GM18505 (cell line): ENCODE data around the gene BNIP5.

Source experiments
- ATAC-seq: cut with Tn5 transposase; IDR thresholded peaks from one replicate; pipeline ENCODE4 v1.9.1; 2021; ENCODE audit not compliant: unreplicated experiment
- POLR2A ChIP-seq: IDR thresholded peaks from 4 replicates; pipeline ENCODE4 v1.6.1; 2011; ENCODE audit warnings: borderline replicate concordance; ENCODE audit not compliant: insufficient read depth, insufficient read length; ENCODE audit errors: extremely low read depth

The BNIP5 gene, protein sequence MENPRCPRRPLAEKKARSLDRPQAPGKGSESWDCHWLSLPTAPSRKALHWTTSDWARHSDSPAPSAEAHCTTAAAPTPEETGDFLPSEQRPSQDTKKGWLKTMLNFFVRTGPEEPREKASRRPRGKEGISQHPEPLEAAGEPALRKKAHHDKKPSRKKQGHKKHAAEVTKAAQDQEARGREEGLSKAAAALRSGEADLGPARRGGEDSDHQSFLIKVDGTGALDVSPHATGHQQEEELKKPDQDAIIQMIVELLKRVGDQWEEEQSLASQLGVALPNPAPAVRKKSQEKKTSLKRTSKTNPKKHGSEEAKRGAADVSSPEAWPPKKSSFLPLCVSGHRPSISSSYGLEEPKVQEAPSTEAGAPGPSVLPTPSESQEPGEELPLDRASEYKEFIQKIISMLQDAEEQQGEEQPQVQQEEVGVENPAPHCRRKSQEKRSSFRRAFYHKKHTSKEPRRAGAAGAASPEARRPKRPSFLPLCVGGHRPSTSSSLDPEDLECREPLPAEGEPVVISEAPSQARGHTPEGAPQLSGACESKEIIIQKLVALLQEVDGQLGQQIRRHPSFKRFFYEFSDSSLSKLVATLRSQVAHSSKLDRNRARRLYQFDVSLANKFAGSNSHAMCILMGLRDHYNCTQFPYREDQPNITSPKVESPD

DNA sequence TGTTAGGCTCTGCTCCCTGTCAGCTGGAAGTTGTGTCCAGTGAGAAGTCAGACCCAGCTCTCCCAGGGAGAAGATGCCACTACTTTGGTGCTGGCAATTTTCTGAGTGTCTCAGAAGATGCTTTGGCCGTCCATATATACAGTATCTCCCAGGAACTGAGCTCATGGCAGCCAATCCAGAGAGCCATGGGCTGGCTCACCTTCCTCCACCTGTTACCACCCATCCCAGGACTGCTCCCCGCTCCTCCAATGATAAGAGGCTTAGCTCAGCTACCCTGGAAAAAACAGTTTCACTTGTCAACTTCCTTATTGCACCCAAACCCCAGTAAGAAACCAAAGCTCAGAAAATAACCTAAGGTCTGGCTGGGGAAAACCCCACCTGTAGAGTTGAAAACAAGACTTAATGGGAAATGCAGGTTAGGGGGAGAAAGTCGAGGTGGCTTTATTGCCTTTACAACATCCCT lies at the start of gene BNIP5:
Gene BNIP5, minus strand, starts transcription at position 110 of the 463 bp plus-strand sequence. CDS start 6,198 bp downstream, outside the sequence.
- no peak for TF ChIP-seq POLR2A

DNA sequence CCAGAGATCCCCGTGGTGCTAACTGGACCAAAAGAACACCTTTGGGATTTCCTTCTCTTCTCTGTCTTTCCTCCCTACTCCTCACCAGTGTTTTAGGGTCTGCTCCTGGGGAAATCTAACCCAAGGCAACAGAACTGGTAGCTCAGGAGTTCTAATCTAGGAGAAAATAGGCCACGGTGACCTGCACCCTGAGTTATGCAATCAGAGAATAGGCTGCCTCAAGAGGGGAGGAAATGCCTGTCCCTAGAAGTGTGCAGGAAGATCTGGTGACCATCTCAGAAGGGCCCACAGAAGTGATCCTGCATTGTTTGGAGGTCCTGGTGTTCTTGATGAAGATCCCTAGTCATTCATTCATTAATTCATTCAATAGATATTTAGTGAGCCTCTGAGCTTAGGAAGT lies 47.4 kb upstream of the BNIP5 start:
- TF ChIP-seq POLR2A: no peak
- ATAC-seq: no peak

More for the DNA sequence above, at the start of gene BNIP5:
- no peak for ATAC-seq

- TF ChIP-seq POLR2A: no peak
- ATAC-seq: no peak
Observed at GRCh38 chr6:36383606-36384005, 46.9 kb upstream of the BNIP5 start.

DNA sequence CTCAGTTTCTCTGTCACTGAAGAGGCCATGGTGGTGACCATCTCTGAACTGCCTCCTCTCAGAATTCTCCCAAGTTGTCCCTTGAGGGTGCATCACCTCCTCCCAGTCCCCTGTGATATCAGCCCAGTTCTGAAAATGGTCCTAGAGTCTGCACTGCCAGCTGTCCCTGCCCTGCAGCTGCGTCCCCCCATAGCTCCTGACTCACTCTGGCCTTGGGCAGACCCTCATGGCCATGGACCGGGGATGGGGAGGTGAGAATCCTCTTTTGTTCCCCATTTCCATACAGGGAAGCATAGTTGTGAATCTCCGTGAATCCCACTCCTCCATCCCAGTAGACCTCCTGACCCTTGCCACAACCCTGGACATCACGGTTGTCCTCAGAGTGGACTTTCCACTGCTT lies 46.3 kb upstream of the BNIP5 start:
- no peak for ATAC-seq
- TF ChIP-seq POLR2A: no peak

DNA sequence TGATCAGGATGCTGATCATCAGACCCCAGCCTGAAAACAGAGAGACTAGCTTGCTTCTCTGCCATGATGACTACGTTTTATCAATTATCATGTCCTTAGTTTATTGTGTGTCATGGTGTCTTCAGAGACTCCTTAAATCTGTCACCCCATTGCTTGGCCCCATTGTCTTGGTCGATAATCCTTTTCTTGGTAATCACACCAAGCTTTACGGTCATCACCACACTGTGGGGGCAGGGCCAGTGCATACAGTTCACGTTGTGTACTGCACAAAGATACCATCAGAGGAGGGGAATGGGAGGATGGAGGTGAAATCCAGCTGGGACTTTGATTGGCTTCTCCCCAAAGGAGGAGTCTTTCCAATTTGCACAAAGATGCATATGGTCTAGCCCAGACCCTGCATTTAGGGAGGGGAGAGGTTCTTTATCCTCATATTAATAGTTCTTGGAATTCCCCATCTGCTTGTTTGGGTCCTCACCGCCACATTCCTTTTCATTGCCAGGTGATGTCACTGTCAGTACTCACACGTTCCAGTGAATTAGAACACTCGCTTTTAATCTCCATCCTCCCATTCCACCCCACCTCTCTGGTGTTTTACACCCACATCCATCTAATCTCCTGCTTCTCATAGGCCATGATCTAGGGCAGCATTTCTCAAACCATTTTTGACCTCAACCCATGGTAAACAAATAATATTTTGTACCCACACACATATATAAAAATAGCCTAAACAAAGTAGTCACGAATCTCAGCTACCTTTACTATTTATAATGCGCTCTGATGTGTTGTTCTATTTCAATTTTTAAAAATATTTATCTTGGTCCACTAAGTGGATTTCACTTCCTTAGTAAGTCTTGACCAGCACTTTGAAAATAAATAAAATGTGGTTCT lies 45.1 kb upstream of the BNIP5 start:
- ATAC-seq: no peak
- TF ChIP-seq POLR2A: no peak

- no peak for ATAC-seq
- TF ChIP-seq POLR2A: no peak
Observed at GRCh38 chr6:36380166-36380565, 43.5 kb upstream of the BNIP5 start.

DNA sequence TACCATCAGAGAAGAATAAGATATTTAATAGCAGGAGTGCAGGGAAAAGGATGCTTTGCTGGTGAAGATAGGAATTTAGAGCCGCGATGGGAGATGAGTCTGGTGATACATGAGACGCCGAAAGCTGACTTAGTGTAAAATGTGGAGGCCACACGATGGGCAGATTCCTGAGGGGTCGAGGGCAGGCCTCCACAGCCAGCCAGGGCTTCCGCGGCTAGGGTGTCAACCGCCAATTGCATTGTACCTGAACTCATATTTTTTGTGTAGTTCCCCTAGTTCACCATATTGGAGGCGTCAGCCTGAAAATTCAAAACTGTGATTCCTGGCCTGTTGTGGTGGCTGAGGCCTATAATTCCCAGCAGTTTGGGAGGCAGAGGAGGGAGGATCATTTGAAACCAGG lies 42.2 kb upstream of the BNIP5 start:
- TF ChIP-seq POLR2A: no peak

DNA sequence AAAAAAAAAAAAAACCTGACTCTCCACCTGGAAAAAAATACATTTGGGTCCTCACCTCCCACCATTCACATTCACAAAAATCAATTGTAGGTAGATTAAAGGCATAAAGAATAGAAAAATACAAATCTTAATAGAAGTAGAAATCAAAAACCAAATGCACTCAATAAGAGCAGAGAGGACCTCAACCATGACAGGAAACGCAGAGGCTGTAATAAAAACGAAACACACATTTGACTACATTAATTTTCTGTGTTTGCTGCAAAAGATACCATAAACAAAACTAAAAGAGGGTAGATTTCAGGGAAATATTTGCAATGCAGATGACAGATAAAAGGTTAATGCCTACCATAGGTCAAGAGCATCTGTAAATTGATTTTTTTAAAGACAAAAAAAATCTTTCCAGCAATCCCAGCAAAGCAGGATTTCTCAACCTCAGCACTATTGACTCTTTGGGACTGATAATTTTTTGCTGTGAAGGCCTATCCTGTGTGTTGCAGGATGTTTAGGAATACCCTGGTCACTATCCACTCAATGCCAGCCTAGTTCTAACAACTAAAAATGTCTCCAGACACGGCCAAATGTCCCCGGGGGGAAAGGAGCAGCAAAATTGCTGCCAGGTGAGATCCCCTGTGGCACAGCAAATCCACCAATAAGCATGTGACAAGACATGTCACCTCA lies 41.7 kb upstream of the BNIP5 start:
- no peak for ATAC-seq
- no peak for TF ChIP-seq POLR2A

More for the DNA sequence above, 42.2 kb upstream of the BNIP5 start:
- ATAC-seq: no peak

DNA sequence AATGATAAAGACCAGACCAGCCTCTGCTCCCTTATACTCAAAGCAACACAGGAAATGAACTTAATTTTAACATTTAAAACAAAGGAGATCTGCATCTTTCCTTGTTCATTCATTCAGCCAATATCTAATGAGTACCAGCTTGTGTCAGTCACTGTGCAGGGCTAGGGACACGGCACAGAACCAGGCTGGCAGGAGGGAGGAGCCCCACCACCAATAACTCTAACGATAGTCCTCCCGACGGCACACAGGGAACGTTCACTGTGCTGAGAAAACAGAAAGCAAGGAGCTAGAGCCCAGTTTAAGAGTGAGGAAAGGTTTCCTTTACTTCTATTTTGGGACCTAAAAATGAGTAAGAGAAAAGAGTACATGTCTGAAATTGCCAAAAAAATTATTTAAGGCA lies 40.9 kb upstream of the BNIP5 start:
- TF ChIP-seq POLR2A: no peak
- ATAC-seq: no peak

DNA sequence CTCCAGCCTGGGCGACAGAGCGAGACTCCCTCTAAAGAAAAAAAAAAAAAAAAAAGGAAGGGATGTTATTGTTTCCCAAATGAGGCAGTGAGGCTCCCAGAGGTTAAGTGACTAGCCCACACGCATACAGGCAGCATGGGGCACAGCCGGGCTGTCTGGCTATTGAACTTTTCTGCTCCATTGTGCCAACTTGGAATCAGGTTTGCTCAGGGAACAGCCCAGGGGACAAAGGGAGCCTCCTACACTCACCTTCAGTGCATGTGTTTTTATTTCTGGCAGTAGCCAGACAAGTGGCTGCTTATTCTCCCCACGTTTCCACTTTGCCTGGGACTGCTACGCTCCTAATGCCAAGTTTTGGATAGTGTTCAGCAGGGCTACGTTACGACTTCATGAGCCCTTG lies 40.1 kb upstream of the BNIP5 start:
- TF ChIP-seq POLR2A: no peak
- ATAC-seq: no peak

- ATAC-seq: no peak
- TF ChIP-seq POLR2A: no peak
Observed at GRCh38 chr6:36376183-36376582, 39.5 kb upstream of the BNIP5 start.

DNA sequence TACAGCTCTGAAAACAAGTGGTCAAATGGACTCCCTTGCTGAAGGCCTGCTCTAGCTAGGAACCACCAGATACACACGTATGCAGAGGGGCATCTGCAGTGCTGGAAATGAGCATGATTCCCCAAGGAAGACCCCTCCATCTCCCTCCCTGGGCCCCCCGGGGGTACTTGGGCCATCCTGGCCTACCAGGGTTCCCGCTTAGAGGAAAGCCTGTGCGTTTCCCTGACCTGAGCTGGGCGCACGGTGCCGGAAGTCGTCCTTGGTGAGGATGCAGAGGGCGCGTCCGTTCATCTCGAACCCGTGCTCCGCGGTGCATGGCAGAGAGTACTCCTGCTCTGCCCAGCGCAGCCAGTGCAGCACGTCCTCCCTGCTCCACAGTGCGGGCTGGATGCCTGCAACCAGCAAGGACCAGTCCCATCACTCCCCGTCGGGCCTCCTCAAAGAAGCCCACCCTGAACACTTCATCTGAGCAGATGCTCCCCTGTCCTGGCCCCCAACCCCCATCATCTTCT lies 39.0 kb upstream of the BNIP5 start:
- TF ChIP-seq POLR2A: no peak
- no peak for ATAC-seq
